ENCODE results near the gene GDF10.

The GDF10 gene

GRCh38 chr10:47260505-47261111 is 39.4 kb upstream of the GDF10 start:
- Histone ChIP-seq H3K18ac (ENCODE audit: low read length) (no peak overlapping the region), H3K4me3 (ENCODE audit: low read length in 2 of 2) (no peak overlapping the region), H3K4me1 (ENCODE audit: control insufficient read depth in 2 of 2, insufficient read depth in 1 of 2, low read depth in 1 of 2, low read length in 2 of 2) (peaks cover 2 to 12% of the 10 kb centered on the region in 2 donors), H3K23ac (ENCODE audit: low read depth, low read length, poor library complexity) (no peak overlapping the region), H3K9me3 (replicated peaks in 1 of 2; ENCODE audit: control insufficient read depth in 2 of 2, insufficient read depth in 1 of 2, low read depth in 1 of 2, low read length in 2 of 2) (peaks cover 4 to 16% of the 10 kb centered on the region in 2 donors), H3K4me2 (ENCODE audit: insufficient read depth, low read length, poor library complexity, severe bottlenecking) (no peak overlapping the region), H3K79me1 (ENCODE audit: low read depth, low read length) (no peaks in the 10 kb centered on the region), H4K91ac (ENCODE audit: low read depth, low read length, poor library complexity) (no peak overlapping the region), H3K9ac (ENCODE audit: low read depth, low read length, poor library complexity) (no peak overlapping the region), H3K27ac (replicated peaks; ENCODE audit: low read length) (no peak overlapping the region), H3K36me3 (replicated peaks in 1 of 2; ENCODE audit: control insufficient read depth in 2 of 2, insufficient read depth in 2 of 2, low read length in 2 of 2) (no peaks in the 10 kb centered on the region), H3K4ac (ENCODE audit: low read length) (no peak overlapping the region), H2BK120ac (ENCODE audit: low read depth, low read length) (no peak overlapping the region), H2BK5ac (ENCODE audit: low read length) (no peak overlapping the region), H2BK15ac (ENCODE audit: low read length) (no peak overlapping the region), H4K8ac (ENCODE audit: low read depth, low read length) (no peak overlapping the region), H3K14ac (ENCODE audit: low read length) (no peak overlapping the region), H2AFZ (ENCODE audit: low read length) (no peak overlapping the region), H2AK5ac (ENCODE audit: low read depth, low read length) (no peak overlapping the region), H2BK12ac (ENCODE audit: low read length) (no peak overlapping the region), H3K27me3 (ENCODE audit: control insufficient read depth in 3 of 3, insufficient read depth in 3 of 3, low read depth in 1 of 3, low read length in 3 of 3) (no peaks in the 10 kb centered on the region)
- WGBS, 2 donors (ENCODE audit: extremely low coverage in 2 of 2, insufficient read length in 2 of 2, insufficient replicate concordance in 1 of 2) = no CpG with 5 or more reads among the region's 9 CpGs
- no peak for DNase-seq (ENCODE audit: low spot score)

- DNase-seq (ENCODE audit: low spot score) = no peak
- H3K4me3 ChIP-seq (ENCODE audit: low read length in 2 of 2) = no peak overlapping the region
- peaks cover 4 to 16% of the 10 kb centered on the region in 2 donors for H3K9me3 ChIP-seq (replicated peaks in 1 of 2; ENCODE audit: control insufficient read depth in 2 of 2, insufficient read depth in 1 of 2, low read depth in 1 of 2, low read length in 2 of 2)
- no peak overlapping the region for H2AFZ ChIP-seq (ENCODE audit: low read length)
- H4K8ac ChIP-seq (ENCODE audit: low read depth, low read length) = no peak overlapping the region
- H2AK5ac ChIP-seq (ENCODE audit: low read depth, low read length) = no peak overlapping the region
- H3K23ac ChIP-seq (ENCODE audit: low read depth, low read length, poor library complexity) = no peak overlapping the region
- no peak overlapping the region for H2BK15ac ChIP-seq (ENCODE audit: low read length)
- H3K79me1 ChIP-seq (ENCODE audit: low read depth, low read length) = no peaks in the 10 kb centered on the region
- no CpG with 5 or more reads among the region's 1 CpG for WGBS, 2 donors (ENCODE audit: extremely low coverage in 2 of 2, insufficient read length in 2 of 2, insufficient replicate concordance in 1 of 2)
- H2BK120ac ChIP-seq (ENCODE audit: low read depth, low read length) = no peak overlapping the region
- H3K9ac ChIP-seq (ENCODE audit: low read depth, low read length, poor library complexity) = no peak overlapping the region
- H3K27ac ChIP-seq (replicated peaks; ENCODE audit: low read length) = no peak overlapping the region
- no peaks in the 10 kb centered on the region for H3K27me3 ChIP-seq (ENCODE audit: control insufficient read depth in 3 of 3, insufficient read depth in 3 of 3, low read depth in 1 of 3, low read length in 3 of 3)
- H3K4me2 ChIP-seq (ENCODE audit: insufficient read depth, low read length, poor library complexity, severe bottlenecking) = no peak overlapping the region
- peaks cover 2 to 12% of the 10 kb centered on the region in 2 donors for H3K4me1 ChIP-seq (ENCODE audit: control insufficient read depth in 2 of 2, insufficient read depth in 1 of 2, low read depth in 1 of 2, low read length in 2 of 2)
- no peak overlapping the region for H2BK5ac ChIP-seq (ENCODE audit: low read length)
- no peak overlapping the region for H3K18ac ChIP-seq (ENCODE audit: low read length)
- H4K91ac ChIP-seq (ENCODE audit: low read depth, low read length, poor library complexity) = no peak overlapping the region
- no peak overlapping the region for H2BK12ac ChIP-seq (ENCODE audit: low read length)
- no peak overlapping the region for H3K14ac ChIP-seq (ENCODE audit: low read length)
- H3K36me3 ChIP-seq (replicated peaks in 1 of 2; ENCODE audit: control insufficient read depth in 2 of 2, insufficient read depth in 2 of 2, low read length in 2 of 2) = no peaks in the 10 kb centered on the region
- H3K4ac ChIP-seq (ENCODE audit: low read length) = no peak overlapping the region
Measured at GRCh38 chr10:47261121-47261520, 38.9 kb upstream of the GDF10 start.

GRCh38 chr10:47261556-47261955 is 38.4 kb upstream of the GDF10 start:
- Histone ChIP-seq H3K4me1 (ENCODE audit: control insufficient read depth in 2 of 2, insufficient read depth in 1 of 2, low read depth in 1 of 2, low read length in 2 of 2) (peaks cover 2 to 12% of the 10 kb centered on the region in 2 donors), H3K23ac (ENCODE audit: low read depth, low read length, poor library complexity) (no peak overlapping the region), H3K9me3 (replicated peaks in 1 of 2; ENCODE audit: control insufficient read depth in 2 of 2, insufficient read depth in 1 of 2, low read depth in 1 of 2, low read length in 2 of 2) (peaks cover 4 to 18% of the 10 kb centered on the region in 2 donors), H3K27me3 (ENCODE audit: control insufficient read depth in 3 of 3, insufficient read depth in 3 of 3, low read depth in 1 of 3, low read length in 3 of 3) (no peaks in the 10 kb centered on the region), H3K4ac (ENCODE audit: low read length) (no peak overlapping the region), H2BK15ac (ENCODE audit: low read length) (no peak overlapping the region), H3K18ac (ENCODE audit: low read length) (no peak overlapping the region), H3K4me2 (ENCODE audit: insufficient read depth, low read length, poor library complexity, severe bottlenecking) (no peak overlapping the region), H2AK5ac (ENCODE audit: low read depth, low read length) (no peak overlapping the region), H2BK12ac (ENCODE audit: low read length) (no peak overlapping the region), H3K79me1 (ENCODE audit: low read depth, low read length) (no peaks in the 10 kb centered on the region), H4K8ac (ENCODE audit: low read depth, low read length) (no peak overlapping the region), H2AFZ (ENCODE audit: low read length) (no peak overlapping the region), H3K27ac (replicated peaks; ENCODE audit: low read length) (no peak overlapping the region), H3K4me3 (ENCODE audit: low read length in 2 of 2) (no peak overlapping the region), H4K91ac (ENCODE audit: low read depth, low read length, poor library complexity) (no peak overlapping the region), H3K14ac (ENCODE audit: low read length) (no peak overlapping the region), H2BK5ac (ENCODE audit: low read length) (no peak overlapping the region), H3K36me3 (replicated peaks in 1 of 2; ENCODE audit: control insufficient read depth in 2 of 2, insufficient read depth in 2 of 2, low read length in 2 of 2) (no peaks in the 10 kb centered on the region), H3K9ac (ENCODE audit: low read depth, low read length, poor library complexity) (no peak overlapping the region), H2BK120ac (ENCODE audit: low read depth, low read length) (no peak overlapping the region)
- WGBS, 2 donors (ENCODE audit: extremely low coverage in 2 of 2, insufficient read length in 2 of 2, insufficient replicate concordance in 1 of 2) = no CpG with 5 or more reads among the region's 5 CpGs
- DNase-seq (ENCODE audit: low spot score) = no peak

- peaks cover 2 to 12% of the 10 kb centered on the region in 2 donors for H3K4me1 ChIP-seq (ENCODE audit: control insufficient read depth in 2 of 2, insufficient read depth in 1 of 2, low read depth in 1 of 2, low read length in 2 of 2)
- no peak overlapping the region for H2AK5ac ChIP-seq (ENCODE audit: low read depth, low read length)
- H2BK5ac ChIP-seq (ENCODE audit: low read length) = no peak overlapping the region
- H3K36me3 ChIP-seq (replicated peaks in 1 of 2; ENCODE audit: control insufficient read depth in 2 of 2, insufficient read depth in 2 of 2, low read length in 2 of 2) = no peaks in the 10 kb centered on the region
- no peak overlapping the region for H2BK12ac ChIP-seq (ENCODE audit: low read length)
- DNase-seq (ENCODE audit: low spot score) = no peak
- peak overlapping the region; percentile 32 for H2AFZ ChIP-seq (ENCODE audit: low read length)
- no peaks in the 10 kb centered on the region for H3K27me3 ChIP-seq (ENCODE audit: control insufficient read depth in 3 of 3, insufficient read depth in 3 of 3, low read depth in 1 of 3, low read length in 3 of 3)
- no peak overlapping the region for H3K4me3 ChIP-seq (ENCODE audit: low read length in 2 of 2)
- H3K18ac ChIP-seq (ENCODE audit: low read length) = no peak overlapping the region
- H4K91ac ChIP-seq (ENCODE audit: low read depth, low read length, poor library complexity) = no peak overlapping the region
- peaks cover 4 to 22% of the 10 kb centered on the region in 2 donors for H3K9me3 ChIP-seq (replicated peaks in 1 of 2; ENCODE audit: control insufficient read depth in 2 of 2, insufficient read depth in 1 of 2, low read depth in 1 of 2, low read length in 2 of 2)
- no peak overlapping the region for H3K9ac ChIP-seq (ENCODE audit: low read depth, low read length, poor library complexity)
- H2BK15ac ChIP-seq (ENCODE audit: low read length) = no peak overlapping the region
- H3K14ac ChIP-seq (ENCODE audit: low read length) = no peak overlapping the region
- no peak overlapping the region for H3K4ac ChIP-seq (ENCODE audit: low read length)
- no peak overlapping the region for H3K23ac ChIP-seq (ENCODE audit: low read depth, low read length, poor library complexity)
- H2BK120ac ChIP-seq (ENCODE audit: low read depth, low read length) = no peak overlapping the region
- no CpG with 5 or more reads among the region's 5 CpGs for WGBS, 2 donors (ENCODE audit: extremely low coverage in 2 of 2, insufficient read length in 2 of 2, insufficient replicate concordance in 1 of 2)
- no peak overlapping the region for H3K4me2 ChIP-seq (ENCODE audit: insufficient read depth, low read length, poor library complexity, severe bottlenecking)
- no peak overlapping the region for H4K8ac ChIP-seq (ENCODE audit: low read depth, low read length)
- H3K27ac ChIP-seq (replicated peaks; ENCODE audit: low read length) = no peak overlapping the region
- no peaks in the 10 kb centered on the region for H3K79me1 ChIP-seq (ENCODE audit: low read depth, low read length)
Measured at GRCh38 chr10:47262606-47263533, 37.1 kb upstream of the GDF10 start.

Measured in neuronal stem cell (in vitro differentiated cells).